Thymus (tissue), 14 donors: Measurements from ENCODE around the gene OR5M11. TPM values are rescaled to one million over a fixed set of nuclear protein-coding genes. Genes with fewer than 3 reads are reported as not detected.
"Not testable (repeated sequence)": the region's sequence is repeated elsewhere in the genome, so short reads cannot be mapped to it uniquely, and the experiment has no call there.

ENCODE experiments used
- DNase-seq, 9 donors: peaks; one replicate each; pipeline ENCODE4 v3.0.0-alpha.2; 2013; ENCODE audit warnings: low spot score in 9 of 9, low read depth in 6 of 9, missing footprints in 1 of 9
- H3K27ac ChIP-seq, 2 donors: one replicate each; pipeline ENCODE4 v1.5.1; 2013; ENCODE audit warnings: control low read depth in 1 of 2, low read depth in 1 of 2, low read length in 1 of 2, mild to moderate bottlenecking in 1 of 2, moderate library complexity in 1 of 2
- H3K27me3 ChIP-seq, 2 donors: one replicate each; pipeline ENCODE4 v1.5.1; 2013; ENCODE audit warnings: low read length in 1 of 2; ENCODE audit not compliant: control insufficient read depth in 2 of 2, insufficient read depth in 1 of 2
- H3K36me3 ChIP-seq, 2 donors: one replicate each; pipeline ENCODE4 v1.5.1; 2013; ENCODE audit warnings: low read length in 1 of 2, mild to moderate bottlenecking in 1 of 2, moderate library complexity in 1 of 2; ENCODE audit not compliant: control insufficient read depth in 2 of 2, insufficient read depth in 2 of 2
- H3K4me1 ChIP-seq, 2 donors: one replicate each; pipeline ENCODE4 v1.5.1; 2013; ENCODE audit warnings: low read length in 2 of 2; ENCODE audit not compliant: control insufficient read depth in 2 of 2, insufficient read depth in 2 of 2
- H3K4me3 ChIP-seq, 2 donors: one replicate each; pipeline ENCODE4 v1.5.1; 2013; ENCODE audit warnings: low read length in 2 of 2, control low read depth in 1 of 2, mild to moderate bottlenecking in 1 of 2
- H3K9me3 ChIP-seq, 2 donors: one replicate each; pipeline ENCODE4 v1.5.1; 2013; ENCODE audit warnings: low read length in 1 of 2, mild to moderate bottlenecking in 1 of 2; ENCODE audit not compliant: control insufficient read depth in 2 of 2, insufficient read depth in 1 of 2
- WGBS: extraction: QIAGEN DNeasy Blood & Tissue Kit; methylation state at CpG from one replicate; pipeline ENCODE4 v1.1.7; 2013; 5-methylcytosine and 5-hydroxymethylcytosine counted together
- long read RNA-seq, 10 donors: transcript quantifications; one replicate each; lab custom pipeline, GENCODE V29; 2026
- polyA plus RNA-seq: library from polyadenylated mRNA; stranded (reverse); fragments of 200-250 nt; gene quantifications from one replicate; pipeline ENCODE4 v1.2.3, GENCODE V29; 2013
- total RNA-seq: library from RNA; stranded (reverse); fragments of 120-200 nt; gene quantifications from one replicate; pipeline ENCODE4 v1.2.4, GENCODE V29; 2013
- donor health status: healthy.

OR5M11 gene
- not detected for total RNA-seq
- not detected for polyA plus RNA-seq
- long read RNA-seq, donor 1: 0 reads
- long read RNA-seq, donor 2: 0 reads
- long read RNA-seq, donor 3: 0 reads
- long read RNA-seq, donor 4: 0 reads
- long read RNA-seq, donor 5: 0 reads
- long read RNA-seq, donor 6: 0 reads
- long read RNA-seq, donor 7: 0 reads
- long read RNA-seq, donor 8: 0 reads
- long read RNA-seq, donor 9: 0 reads
- long read RNA-seq, donor 10: 0 reads

DNA sequence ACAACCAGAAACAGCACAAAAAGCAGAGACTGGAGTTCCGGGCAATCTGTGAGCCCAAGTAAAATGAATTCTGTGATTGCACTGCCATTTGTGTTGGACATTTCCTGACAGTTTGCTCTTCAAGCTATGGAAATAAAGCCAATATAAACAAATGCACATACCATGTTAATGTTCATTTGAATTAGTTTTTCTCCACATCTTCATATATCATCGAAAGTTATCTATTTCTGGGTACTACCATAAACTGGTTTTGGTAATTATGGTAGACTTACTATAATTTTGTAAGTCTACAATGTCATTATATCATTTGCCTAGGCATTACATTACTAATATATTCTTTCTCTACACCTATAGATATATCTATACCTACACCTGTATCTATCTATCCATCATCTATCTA, at the start of gene OR5M11:
Gene OR5M11, minus strand, starts transcription at position 101 of the 400 bp plus-strand sequence. Its CDS starts 0 bp downstream, at position 101.
- DNase-seq: no peak
- Histone ChIP-seq H3K27ac (no peak within 1 kb of the TSS), H3K9me3 (no peaks in the 10 kb centered on the region), H3K36me3 (no peaks in the 10 kb centered on the region), H3K4me3 (no peak within 1 kb of the TSS), H3K4me1 (no peaks in the 10 kb centered on the region), H3K27me3 (no peaks in the 10 kb centered on the region)
- WGBS: 92% methylated on average over 2 of the region's 2 CpGs

- H3K27me3 ChIP-seq, H3K27ac ChIP-seq, H3K36me3 ChIP-seq, DNase-seq, H3K4me3 ChIP-seq, H3K4me1 ChIP-seq, H3K9me3 ChIP-seq: not testable (repeated sequence)
- 95% methylated on average over 20 of the region's 20 CpGs for WGBS
Observed at GRCh38 chr11:56592088-56592717, 49.1 kb upstream of the OR5M11 start.

GRCh38 chr11:56577621-56578020, 34.6 kb upstream of the OR5M11 start, which contains the start of gene OR5M10:
Gene OR5M10 (minus strand): TSS chr11:56577721. CDS start chr11:56577721, 0 bp downstream.
- no peak within 1 kb of the TSS for H3K4me3 ChIP-seq
- H3K9me3 ChIP-seq: no peaks in the 10 kb centered on the region
- H3K4me1 ChIP-seq: no peaks in the 10 kb centered on the region
- 65% methylated on average over 3 of the region's 3 CpGs for WGBS
- DNase-seq: no peak
- no peaks in the 10 kb centered on the region for H3K36me3 ChIP-seq
- H3K27ac ChIP-seq: no peak within 1 kb of the TSS
- no peaks in the 10 kb centered on the region for H3K27me3 ChIP-seq

GRCh38 chr11:56558574-56558973, 15.5 kb upstream of the OR5M11 start:
- 86% methylated on average over 6 of the region's 6 CpGs for WGBS
- H3K4me1 ChIP-seq: no peaks in the 10 kb centered on the region
- H3K36me3 ChIP-seq: no peaks in the 10 kb centered on the region
- H3K4me3 ChIP-seq: no peak overlapping the region
- DNase-seq: no peak
- no peaks in the 10 kb centered on the region for H3K27me3 ChIP-seq
- no peaks in the 10 kb centered on the region for H3K9me3 ChIP-seq
- no peak overlapping the region for H3K27ac ChIP-seq

DNA sequence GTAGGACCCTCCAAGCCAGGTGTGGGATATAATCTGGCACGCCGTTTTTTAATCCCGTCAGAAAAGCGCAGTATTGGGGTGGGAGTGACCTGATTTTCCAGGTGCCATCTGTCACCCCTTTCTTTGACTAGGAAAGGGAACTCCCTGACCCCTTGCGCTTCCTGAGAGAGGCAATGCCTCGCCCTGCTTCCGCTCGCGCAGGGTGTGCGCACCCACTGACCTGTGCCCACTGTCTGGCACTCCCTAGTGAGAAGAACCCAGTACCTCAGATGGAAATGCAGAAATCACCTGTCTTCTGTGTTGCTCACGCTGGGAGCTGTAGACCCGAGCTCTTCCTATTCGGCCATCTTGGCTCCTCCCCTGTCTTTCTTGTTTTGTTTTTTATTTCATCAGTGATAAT, 11.6 kb upstream of the OR5M11 start:
- not testable (repeated sequence) for H3K27me3 ChIP-seq, H3K4me3 ChIP-seq, H3K9me3 ChIP-seq, DNase-seq, H3K27ac ChIP-seq, H3K36me3 ChIP-seq, H3K4me1 ChIP-seq
- WGBS: 94% methylated on average over 13 of the region's 13 CpGs

- H3K4me3 ChIP-seq: no peak overlapping the region
- WGBS: 95% methylated on average over 6 of the region's 6 CpGs
- no peaks in the 10 kb centered on the region for H3K27me3 ChIP-seq
- DNase-seq: no peak
- H3K36me3 ChIP-seq: no peaks in the 10 kb centered on the region
- H3K9me3 ChIP-seq: no peaks in the 10 kb centered on the region
- no peak overlapping the region for H3K27ac ChIP-seq
- H3K4me1 ChIP-seq: no peaks in the 10 kb centered on the region
Observed at GRCh38 chr11:56545531-56545930, 2.5 kb upstream of the OR5M11 start.

GRCh38 chr11:56543739-56544138, 682 bp upstream of the OR5M11 start:
- Histone ChIP-seq H3K27ac (no peak overlapping the region), H3K27me3 (no peaks in the 10 kb centered on the region), H3K4me1 (no peaks in the 10 kb centered on the region), H3K4me3 (no peak overlapping the region), H3K36me3 (no peaks in the 10 kb centered on the region), H3K9me3 (no peaks in the 10 kb centered on the region)
- no peak for DNase-seq
- 100% methylated on average over 1 of the region's 1 CpG for WGBS

DNA sequence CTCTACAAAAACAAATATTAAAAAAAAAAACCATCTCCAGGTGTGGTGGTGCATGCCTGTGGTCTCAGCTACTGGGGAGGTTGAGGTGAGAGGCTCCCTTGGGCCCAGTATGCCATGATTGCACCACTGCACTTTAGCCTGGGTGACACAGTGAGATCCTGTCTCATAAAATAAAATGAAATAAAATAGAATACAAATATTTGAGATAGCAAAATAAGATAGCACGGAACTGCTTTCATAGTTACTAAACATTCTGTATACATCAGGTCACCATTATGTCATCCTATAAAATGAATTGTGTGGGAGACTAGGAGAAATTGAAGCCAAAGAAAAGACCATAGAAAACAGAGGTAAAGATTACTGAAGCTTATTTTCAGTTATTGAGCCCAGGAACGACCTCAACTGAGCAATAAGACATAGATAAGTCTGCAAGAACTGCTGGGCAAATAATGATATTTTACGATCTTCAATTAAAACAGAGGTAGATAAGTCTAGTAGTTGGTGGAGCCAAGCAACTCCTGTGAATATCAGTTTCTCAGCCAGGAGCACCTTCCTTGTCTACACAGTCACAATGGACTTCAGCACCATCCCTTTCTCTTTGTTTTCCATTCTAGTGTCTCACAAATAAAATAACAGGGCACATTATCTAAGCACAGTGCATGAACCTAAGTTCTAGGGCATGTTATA, 9.9 kb downstream of the OR5M11 start:
- Histone ChIP-seq H3K4me3 (no peak overlapping the region), H3K27ac (no peak overlapping the region), H3K4me1 (no peaks in the 10 kb centered on the region), H3K36me3 (no peaks in the 10 kb centered on the region), H3K27me3 (no peaks in the 10 kb centered on the region), H3K9me3 (no peaks in the 10 kb centered on the region)
- DNase-seq: no peak
- 75% methylated on average over 3 of the region's 3 CpGs for WGBS

- Histone ChIP-seq H3K9me3 (no peaks in the 10 kb centered on the region), H3K36me3 (no peaks in the 10 kb centered on the region), H3K27me3 (no peaks in the 10 kb centered on the region), H3K4me1 (no peaks in the 10 kb centered on the region), H3K27ac (no peak overlapping the region), H3K4me3 (no peak overlapping the region)
- 93% methylated on average over 2 of the region's 2 CpGs for WGBS
- no peak for DNase-seq
Observed at GRCh38 chr11:56531856-56532255, 11.2 kb downstream of the OR5M11 start.
